Bronchus fibroblast of lung (primary cell): ENCODE results near the gene GLP1R. TPM values are rescaled to one million over a fixed set of nuclear protein-coding genes. Genes with fewer than 3 reads are reported as not detected.

Experiments used
- total RNA-seq: library from RNA; depleted of rRNA; stranded (reverse); fragments of >200 nt; gene quantifications from 2 replicates; pipeline ENCODE4 v1.2.3, GENCODE V29; 2015

GLP1R gene
- not detected in 2 replicates for total RNA-seq

GRCh38 chr6:39048481-39049399 is at the start of gene GLP1R:
GLP1R (plus strand) TSS chr6:39048781; CDS start chr6:39048841, 60 bp downstream.

DNA sequence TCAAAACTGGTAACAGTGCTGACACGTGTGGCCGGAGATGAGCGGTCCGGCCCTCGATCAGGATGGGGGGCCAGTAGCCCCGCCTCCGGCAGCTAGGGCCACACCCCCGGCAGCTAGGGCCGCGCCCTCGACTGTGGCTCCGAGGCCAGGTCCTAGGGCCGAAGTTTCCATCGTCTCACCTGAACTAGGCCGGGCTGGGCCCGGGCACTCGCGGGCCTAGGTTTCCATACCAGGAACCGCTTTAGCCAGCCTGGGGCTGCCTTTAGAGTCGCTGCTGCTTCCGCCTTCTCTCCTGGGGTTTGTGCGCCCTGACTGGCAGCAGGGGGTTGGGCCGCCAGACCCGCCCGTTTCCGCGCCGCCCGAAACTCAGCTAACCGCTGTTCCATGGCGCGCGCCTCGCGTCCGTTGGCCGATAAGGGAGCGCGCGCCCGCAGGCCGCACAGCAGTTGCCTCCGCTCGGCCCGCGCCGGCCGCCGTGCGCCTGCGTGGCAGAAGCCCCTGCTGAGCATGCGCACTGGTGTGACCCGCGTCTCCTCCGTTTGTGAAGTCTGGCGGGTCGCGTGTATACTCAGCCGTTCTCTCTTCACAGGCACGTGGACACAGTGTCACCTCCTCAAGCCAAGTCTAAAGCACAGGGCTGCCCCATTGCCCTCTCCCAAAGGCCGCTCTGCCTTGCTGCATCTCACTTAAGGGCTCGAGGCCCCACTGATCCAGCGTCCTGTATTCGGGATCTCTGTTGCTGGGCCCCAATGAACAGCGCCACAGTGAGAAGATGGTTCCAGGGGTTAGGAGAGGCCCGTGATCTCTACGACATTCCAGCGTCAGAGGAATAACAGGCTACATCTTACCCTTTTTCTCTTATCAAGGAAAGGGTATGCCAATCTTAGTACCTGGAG is 66.4 kb downstream of the GLP1R start, which contains the start of gene SAYSD1:
Gene SAYSD1 (minus strand): TSS at position 483 of the 896 bp plus-strand sequence. CDS start 97 bp downstream, at position 386.

Other genes starting within 250 kb of the GLP1R start
- 12.0 and 12.8 TPM in 2 replicates for gene SAYSD1, start 66.4 kb downstream of the GLP1R start, total RNA-seq
- gene KCNK5, start 180.7 kb downstream of the GLP1R start, total RNA-seq: under 0.01 and 0.15 TPM in 2 replicates